KMS-11 (cell line): ENCODE measurements around the gene LUZP1.

Source experiments
- H2AFZ ChIP-seq: fragments of 200-600 bp; sonication (generic); 2 replicates; pipeline ENCODE4 v1.6.1; 2016; ENCODE audit warnings: antibody characterized with exemption, mixed run types, low read depth
- H3K27ac ChIP-seq: fragments of 200-600 bp; sonication (generic); 2 replicates; pipeline ENCODE4 v1.6.1; 2016; ENCODE audit warnings: mild to moderate bottlenecking, mixed run types
- H3K27me3 ChIP-seq: fragments of 200-600 bp; sonication (generic); 2 replicates; pipeline ENCODE4 v1.6.1; 2017; ENCODE audit warnings: mild to moderate bottlenecking, low read depth, mixed run types, moderate library complexity; ENCODE audit not compliant: insufficient read depth
- H3K36me3 ChIP-seq: fragments of 200-600 bp; sonication (generic); 2 replicates; pipeline ENCODE4 v1.6.1; 2017; ENCODE audit warnings: mild to moderate bottlenecking, mixed run types; ENCODE audit not compliant: insufficient read depth
- H3K4me1 ChIP-seq: fragments of 200-600 bp; sonication (generic); 2 replicates; pipeline ENCODE4 v1.6.1; 2016; ENCODE audit warnings: mild to moderate bottlenecking, low read depth, mixed run types; ENCODE audit not compliant: poor library complexity, severe bottlenecking
- H3K4me2 ChIP-seq: fragments of 200-600 bp; sonication (generic); 2 replicates; pipeline ENCODE4 v1.7.0; 2016; ENCODE audit warnings: mild to moderate bottlenecking, mixed run types
- H3K4me3 ChIP-seq: fragments of 200-600 bp; sonication (generic); IDR thresholded peaks from 2 replicates; pipeline ENCODE4 v1.6.1; 2017; ENCODE audit warnings: low read depth, low read length, mixed read lengths; ENCODE audit not compliant: insufficient read depth
- H3K79me2 ChIP-seq: fragments of 200-600 bp; sonication (generic); 2 replicates; pipeline ENCODE4 v1.6.1; 2016; ENCODE audit warnings: low read depth, mixed run types; ENCODE audit not compliant: insufficient read depth
- H3K9ac ChIP-seq: fragments of 200-600 bp; sonication (generic); 2 replicates; pipeline ENCODE4 v1.6.1; 2016; ENCODE audit warnings: mild to moderate bottlenecking, mixed run types
- H4K20me1 ChIP-seq: fragments of 200-600 bp; sonication (generic); 2 replicates; pipeline ENCODE4 v1.6.1; 2016; ENCODE audit warnings: mild to moderate bottlenecking, mixed run types; ENCODE audit not compliant: insufficient read depth
- CTCF ChIP-seq: fragments of 200-600 bp; sonication (generic); conservative IDR thresholded peaks from 2 replicates; pipeline ENCODE4 v1.6.1; 2017; ENCODE audit warnings: low read depth, mild to moderate bottlenecking, antibody characterized with exemption, low read length, moderate library complexity, mixed read lengths

LUZP1 gene

DNA sequence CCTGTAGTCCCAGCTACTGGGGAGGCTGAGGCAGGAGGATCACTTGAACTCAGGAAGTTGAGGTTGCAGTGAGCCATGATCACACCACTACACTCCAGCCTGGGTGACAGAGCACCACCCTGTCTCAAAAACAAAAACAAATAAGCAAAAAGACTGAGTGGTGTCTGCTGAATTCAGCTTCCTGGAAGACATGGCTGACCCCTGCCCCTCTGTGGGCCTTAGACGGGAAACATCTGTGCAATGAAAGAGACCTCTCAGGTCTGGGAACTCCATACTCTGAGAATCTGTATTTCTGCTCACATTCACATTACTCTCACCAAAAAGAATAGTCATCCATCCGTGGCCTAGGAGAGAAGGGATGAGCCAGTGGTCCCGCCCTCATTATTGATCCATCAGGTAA, 46.6 kb upstream of the LUZP1 start:
- no peak for TF ChIP-seq CTCF

DNA sequence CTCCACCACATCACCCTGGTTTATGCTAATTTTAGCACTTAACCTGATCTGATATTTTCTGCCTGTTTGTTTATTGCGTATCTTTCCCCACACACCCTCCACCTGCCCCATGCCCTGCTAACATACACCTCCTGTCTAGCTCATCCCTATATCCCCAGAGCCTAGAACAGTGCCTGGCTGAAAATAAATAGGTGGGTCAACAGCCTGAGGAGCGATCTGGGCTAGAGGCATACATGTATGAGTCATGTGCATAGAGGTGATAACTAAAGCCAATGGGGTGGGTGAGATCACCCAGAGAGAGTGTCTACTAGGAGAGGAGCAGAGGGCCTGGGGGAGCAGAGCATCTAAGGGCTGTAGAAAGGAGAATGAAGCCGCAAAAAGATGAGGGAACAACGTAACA, 46.0 kb upstream of the LUZP1 start:
- Histone ChIP-seq H3K4me2 (no peak overlapping the region), H4K20me1 (no peaks in the 10 kb centered on the region), H2AFZ (no peak overlapping the region), H3K79me2 (no peaks in the 10 kb centered on the region), H3K27me3 (peaks cover 10% of the 10 kb centered on the region), H3K4me3 (no peak overlapping the region), H3K9ac (no peak overlapping the region), H3K4me1 (peaks cover 12% of the 10 kb centered on the region), H3K27ac (no peak overlapping the region), H3K36me3 (no peaks in the 10 kb centered on the region)
- no peak for TF ChIP-seq CTCF

More for the DNA sequence above, 46.6 kb upstream of the LUZP1 start:
- no peaks in the 10 kb centered on the region for H4K20me1 ChIP-seq
- no peak overlapping the region for H3K27ac ChIP-seq
- H3K4me1 ChIP-seq: peaks cover 12% of the 10 kb centered on the region
- H3K79me2 ChIP-seq: no peaks in the 10 kb centered on the region
- no peak overlapping the region for H2AFZ ChIP-seq
- H3K4me2 ChIP-seq: no peak overlapping the region
- H3K27me3 ChIP-seq: peaks cover 10% of the 10 kb centered on the region
- no peak overlapping the region for H3K4me3 ChIP-seq
- no peaks in the 10 kb centered on the region for H3K36me3 ChIP-seq
- no peak overlapping the region for H3K9ac ChIP-seq

- no peak for TF ChIP-seq CTCF
- Histone ChIP-seq H3K79me2 (no peaks in the 10 kb centered on the region), H3K4me2 (no peak overlapping the region), H4K20me1 (no peaks in the 10 kb centered on the region), H3K4me3 (no peak overlapping the region), H3K27ac (no peak overlapping the region), H3K27me3 (no peaks in the 10 kb centered on the region), H3K36me3 (no peaks in the 10 kb centered on the region), H3K4me1 (peaks cover 12% of the 10 kb centered on the region), H2AFZ (no peak overlapping the region), H3K9ac (no peak overlapping the region)
These were observed 43.3 kb upstream of the LUZP1 start for GRCh38 chr1:23211955-23212354.

DNA sequence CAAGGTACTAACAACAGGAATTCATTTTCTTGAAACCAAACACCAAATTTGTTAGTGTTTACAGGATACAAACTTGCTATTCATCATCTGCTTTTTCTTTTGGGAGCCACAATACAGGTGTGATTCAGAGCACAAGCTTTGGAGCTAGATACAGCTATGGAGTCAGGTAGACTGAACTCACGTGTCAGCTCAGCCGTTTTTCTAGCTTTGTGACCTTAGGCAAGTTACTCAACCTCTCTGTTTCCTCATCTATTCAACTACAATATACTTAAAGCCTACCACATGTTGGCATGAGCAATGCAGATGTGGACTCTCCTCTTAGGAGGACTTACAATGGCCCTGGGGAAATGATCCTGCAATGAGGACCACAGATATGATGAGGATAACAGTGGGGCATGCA, 42.3 kb upstream of the LUZP1 start:
- Histone ChIP-seq H3K27me3 (no peaks in the 10 kb centered on the region), H3K9ac (no peak overlapping the region), H3K4me2 (0 out of 2 replicates have a peak overlapping the region, but pooled peaks have one; percentile 2), H3K27ac (no peak overlapping the region), H3K4me3 (no peak overlapping the region), H3K36me3 (no peaks in the 10 kb centered on the region), H4K20me1 (no peaks in the 10 kb centered on the region), H3K79me2 (no peaks in the 10 kb centered on the region), H3K4me1 (peaks cover 12% of the 10 kb centered on the region), H2AFZ (no peak overlapping the region)
- TF ChIP-seq CTCF: no peak
